Measurements from ENCODE around the gene SYCP2L. TPM values are rescaled to one million over a fixed set of nuclear protein-coding genes. Genes with fewer than 3 reads are reported as not detected.
A peak's percentile ranks its signal among the peaks of the same experiment; 100 is the strongest.

SYCP2L gene
- total RNA-seq, 1 donor from 2014 or later: 20.5 TPM

DNA sequence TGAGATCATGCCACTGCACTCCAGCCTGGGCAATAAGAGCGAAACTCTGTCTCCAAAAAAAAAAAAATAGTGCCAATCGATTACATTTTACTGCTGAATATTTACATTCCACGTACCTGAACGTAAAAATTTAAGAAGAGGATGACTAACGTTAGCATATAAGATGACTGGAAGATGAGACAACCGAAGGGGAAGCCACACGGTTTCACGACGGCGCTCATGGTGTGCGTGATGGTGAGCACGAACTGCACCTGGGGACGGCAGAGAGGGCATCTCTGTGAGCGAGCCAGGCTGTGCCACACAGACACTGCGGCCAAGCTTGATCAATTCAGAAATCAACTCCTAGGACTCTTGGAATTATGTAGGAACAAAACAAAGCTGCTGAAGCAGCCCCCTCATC, 102.7 kb downstream of the SYCP2L start:
- no peak overlapping the region for H3K4me3 Mint-ChIP-seq (ENCODE audit: unreplicated experiment)
- no peak for DNase-seq
- no peaks in the 10 kb centered on the region for H3K27me3 Mint-ChIP-seq (ENCODE audit: unreplicated experiment)

DNA sequence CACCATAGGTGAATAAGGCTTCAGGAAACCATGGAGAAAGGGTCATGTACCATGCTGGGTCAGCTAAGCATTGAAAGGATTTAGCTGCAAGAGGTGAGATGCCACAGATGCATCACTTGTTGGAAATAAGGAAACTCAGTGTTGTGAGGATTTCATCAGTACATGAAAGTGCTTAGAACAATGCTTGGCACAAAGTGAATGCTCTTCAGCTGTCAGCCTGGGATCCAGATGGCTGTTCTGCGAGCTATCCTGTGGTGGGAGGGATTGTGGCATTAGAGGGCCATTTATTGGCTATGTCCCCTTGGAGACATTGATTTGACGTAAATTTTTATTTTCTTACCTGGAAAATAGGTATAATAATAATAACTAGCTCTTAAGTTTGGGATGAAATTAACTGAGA, 104.3 kb downstream of the SYCP2L start:
- TF ChIP-seq, protein P1, sequence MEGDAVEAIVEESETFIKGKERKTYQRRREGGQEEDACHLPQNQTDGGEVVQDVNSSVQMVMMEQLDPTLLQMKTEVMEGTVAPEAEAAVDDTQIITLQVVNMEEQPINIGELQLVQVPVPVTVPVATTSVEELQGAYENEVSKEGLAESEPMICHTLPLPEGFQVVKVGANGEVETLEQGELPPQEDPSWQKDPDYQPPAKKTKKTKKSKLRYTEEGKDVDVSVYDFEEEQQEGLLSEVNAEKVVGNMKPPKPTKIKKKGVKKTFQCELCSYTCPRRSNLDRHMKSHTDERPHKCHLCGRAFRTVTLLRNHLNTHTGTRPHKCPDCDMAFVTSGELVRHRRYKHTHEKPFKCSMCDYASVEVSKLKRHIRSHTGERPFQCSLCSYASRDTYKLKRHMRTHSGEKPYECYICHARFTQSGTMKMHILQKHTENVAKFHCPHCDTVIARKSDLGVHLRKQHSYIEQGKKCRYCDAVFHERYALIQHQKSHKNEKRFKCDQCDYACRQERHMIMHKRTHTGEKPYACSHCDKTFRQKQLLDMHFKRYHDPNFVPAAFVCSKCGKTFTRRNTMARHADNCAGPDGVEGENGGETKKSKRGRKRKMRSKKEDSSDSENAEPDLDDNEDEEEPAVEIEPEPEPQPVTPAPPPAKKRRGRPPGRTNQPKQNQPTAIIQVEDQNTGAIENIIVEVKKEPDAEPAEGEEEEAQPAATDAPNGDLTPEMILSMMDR (IDR thresholded peaks at IDR 0.05; ENCODE audit: partially characterized antibody, unreplicated experiment): no peak
- DNase-seq: peak; percentile 23
- Mint-ChIP-seq H3K27me3 (ENCODE audit: unreplicated experiment) (no peaks in the 10 kb centered on the region), H3K4me1 (ENCODE audit: low read depth, unreplicated experiment) (peaks cover 15% of the 10 kb centered on the region), H3K27ac (ENCODE audit: unreplicated experiment) (peak overlapping the region; percentile 67), H3K4me3 (ENCODE audit: unreplicated experiment) (no peak overlapping the region), H3K36me3 (ENCODE audit: unreplicated experiment) (peaks cover 6% of the 10 kb centered on the region), H3K9me3 (ENCODE audit: unreplicated experiment) (no peaks in the 10 kb centered on the region)

More for the DNA sequence above, 102.7 kb downstream of the SYCP2L start:
- peaks cover 10% of the 10 kb centered on the region for H3K4me1 Mint-ChIP-seq (ENCODE audit: low read depth, unreplicated experiment)
- TF ChIP-seq, protein P1 (IDR thresholded peaks at IDR 0.05; ENCODE audit: partially characterized antibody, unreplicated experiment): no peak
- no peaks in the 10 kb centered on the region for H3K9me3 Mint-ChIP-seq (ENCODE audit: unreplicated experiment)
- no peak overlapping the region for H3K27ac Mint-ChIP-seq (ENCODE audit: unreplicated experiment)
- peaks cover 6% of the 10 kb centered on the region for H3K36me3 Mint-ChIP-seq (ENCODE audit: unreplicated experiment)

DNA sequence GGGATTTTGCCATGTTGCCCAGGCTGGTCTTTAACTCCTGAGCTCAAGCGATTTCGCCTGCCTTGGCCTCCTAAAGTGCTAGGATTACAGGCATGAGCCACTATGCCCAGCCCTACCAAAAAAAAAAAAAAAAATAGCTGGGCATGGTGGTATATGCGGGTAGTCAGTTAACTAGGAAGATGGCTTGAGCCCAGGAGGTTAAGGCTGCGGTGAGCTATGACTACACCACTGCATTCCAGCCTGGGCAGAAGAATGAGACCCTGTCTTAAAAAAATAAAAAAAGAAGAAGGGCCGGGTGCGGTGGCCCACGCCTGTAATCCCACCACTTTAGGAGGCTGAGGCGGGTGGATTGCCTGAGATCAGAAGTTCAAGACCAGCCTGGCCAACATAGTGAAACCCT, 107.0 kb downstream of the SYCP2L start:
- Mint-ChIP-seq H3K4me1 (ENCODE audit: low read depth, unreplicated experiment) (peaks cover 15% of the 10 kb centered on the region), H3K36me3 (ENCODE audit: unreplicated experiment) (peaks cover 1% of the 10 kb centered on the region), H3K27ac (ENCODE audit: unreplicated experiment) (no peak overlapping the region), H3K4me3 (ENCODE audit: unreplicated experiment) (no peak overlapping the region), H3K9me3 (ENCODE audit: unreplicated experiment) (no peaks in the 10 kb centered on the region), H3K27me3 (ENCODE audit: unreplicated experiment) (no peaks in the 10 kb centered on the region)
- no peak for DNase-seq
- TF ChIP-seq, protein P1 (IDR thresholded peaks at IDR 0.05; ENCODE audit: partially characterized antibody, unreplicated experiment): no peak

DNA sequence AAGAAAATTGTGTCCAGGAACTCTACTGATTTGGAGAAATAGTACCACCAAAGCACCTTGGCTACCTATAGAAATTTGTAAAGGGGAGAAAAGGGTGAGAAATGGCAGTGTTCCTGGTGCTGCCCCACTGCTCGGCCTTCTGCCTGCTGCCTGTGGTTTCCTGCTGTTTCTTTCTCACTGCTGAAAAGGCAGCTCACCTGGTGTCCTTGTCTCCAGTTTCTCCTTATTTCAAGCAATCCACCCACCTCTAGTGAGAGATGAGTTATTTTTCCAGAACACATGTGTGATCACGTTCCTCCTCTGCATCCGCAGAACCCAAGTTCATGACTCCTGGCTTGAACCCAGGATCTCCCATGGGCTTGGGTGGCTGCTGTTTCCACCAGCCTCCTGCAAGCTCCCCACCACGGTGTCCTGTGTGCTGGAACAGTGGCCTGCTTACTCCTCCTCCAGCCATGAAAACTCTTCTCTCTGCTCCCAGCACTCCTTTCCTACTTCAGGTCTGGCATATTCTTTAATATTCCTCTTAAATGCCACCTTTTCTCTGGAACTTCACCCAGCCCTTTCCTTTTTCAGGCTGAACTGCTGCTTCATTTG, 108.4 kb downstream of the SYCP2L start:
- H3K9me3 Mint-ChIP-seq (ENCODE audit: unreplicated experiment): no peaks in the 10 kb centered on the region
- no peaks in the 10 kb centered on the region for H3K36me3 Mint-ChIP-seq (ENCODE audit: unreplicated experiment)
- H3K27ac Mint-ChIP-seq (ENCODE audit: unreplicated experiment): no peak overlapping the region
- H3K4me1 Mint-ChIP-seq (ENCODE audit: low read depth, unreplicated experiment): peaks cover 19% of the 10 kb centered on the region
- H3K27me3 Mint-ChIP-seq (ENCODE audit: unreplicated experiment): no peaks in the 10 kb centered on the region
- DNase-seq: no peak
- no peak overlapping the region for H3K4me3 Mint-ChIP-seq (ENCODE audit: unreplicated experiment)
- TF ChIP-seq, protein P1 (IDR thresholded peaks at IDR 0.05; ENCODE audit: partially characterized antibody, unreplicated experiment): no peak

DNA sequence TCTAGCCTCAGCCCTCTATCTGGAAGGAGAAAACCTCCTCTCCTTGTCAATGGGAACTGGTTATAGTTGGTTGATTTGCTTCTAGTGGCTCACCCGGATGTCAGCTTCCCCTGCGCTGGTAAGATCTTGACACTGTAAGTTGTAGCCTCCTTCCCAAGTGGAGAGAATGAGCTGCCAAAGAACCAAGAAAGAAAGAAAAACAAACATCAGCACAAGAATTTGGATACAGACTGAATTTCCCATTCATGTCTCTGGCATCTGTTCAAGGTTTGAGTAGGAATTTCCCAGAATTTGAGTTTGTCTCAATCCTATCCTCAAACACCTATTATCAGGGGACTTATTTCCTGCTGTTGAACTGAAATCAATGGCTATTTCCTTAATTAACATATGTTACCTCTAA, 113.1 kb downstream of the SYCP2L start:
- Mint-ChIP-seq H3K4me1 (ENCODE audit: low read depth, unreplicated experiment) (peaks cover 8% of the 10 kb centered on the region), H3K27me3 (ENCODE audit: unreplicated experiment) (no peaks in the 10 kb centered on the region), H3K4me3 (ENCODE audit: unreplicated experiment) (no peak overlapping the region), H3K27ac (ENCODE audit: unreplicated experiment) (no peak overlapping the region), H3K36me3 (ENCODE audit: unreplicated experiment) (no peaks in the 10 kb centered on the region), H3K9me3 (ENCODE audit: unreplicated experiment) (no peaks in the 10 kb centered on the region)
- DNase-seq: no peak
- TF ChIP-seq, protein P1 (IDR thresholded peaks at IDR 0.05; ENCODE audit: partially characterized antibody, unreplicated experiment): no peak
